IMR-90 (cell line): ENCODE data around the gene FLT1. TPM values are rescaled to one million over a fixed set of nuclear protein-coding genes. Genes with fewer than 3 reads are reported as not detected.

Experiments
- ATAC-seq: fragments of 200-7000 bp; cut with Tn5 transposase; 2 replicates; pipeline ENCODE4 v1.9.1; 2020; ENCODE audit warnings: low read depth, mild to moderate bottlenecking, moderate library complexity
- BruUV-seq: library from RNA; stranded (reverse); fragments of 400-500 nt; replicated peaks from 2 replicates; lab custom pipeline; 2021; lab: Mats Ljungman, UMichigan
- CTCF ChIA-PET: fragments of 300-600 bp; formaldehyde crosslinking; extraction: SDS; loops from one replicate; lab custom pipeline; 2021; ENCODE audit warnings: antibody characterized with exemption; lab: Yijun Ruan, JAX
- POLR2A ChIA-PET: fragments of 300-600 bp; sonication (Branson Sonifier 250); formaldehyde crosslinking; loops from one replicate; lab custom pipeline; 2022; ENCODE audit warnings: antibody characterized with exemption; ENCODE audit not compliant: unreplicated experiment; lab: Charles Lee
- DNase-seq: peaks from one replicate; pipeline ENCODE4 v3.0.0; 2013
- H2AFZ ChIP-seq: replicated peaks from 2 replicates; pipeline ENCODE3; 2013; ENCODE audit warnings: low read length, mild to moderate bottlenecking; ENCODE audit not compliant: poor library complexity
- H2AK5ac ChIP-seq: 2 replicates; pipeline ENCODE4 v1.6.1; 2013; ENCODE audit warnings: low read depth, low read length, inconsistent platforms
- H2AK9ac ChIP-seq: replicated peaks from 2 replicates; pipeline ENCODE3; 2013; ENCODE audit warnings: mild to moderate bottlenecking, low read depth, low read length, moderate library complexity; ENCODE audit not compliant: poor library complexity
- H2BK120ac ChIP-seq: 2 replicates; pipeline ENCODE4 v1.6.1; 2013; ENCODE audit warnings: low read depth, low read length, inconsistent platforms
- H2BK15ac ChIP-seq: 3 replicates; pipeline ENCODE4 v1.6.1; 2013; ENCODE audit warnings: low read depth, low read length, inconsistent platforms
- H2BK20ac ChIP-seq: 2 replicates; pipeline ENCODE4 v1.6.1; 2013; ENCODE audit warnings: low read depth, mild to moderate bottlenecking, inconsistent platforms, low read length, moderate library complexity
- H2BK5ac ChIP-seq: 2 replicates; pipeline ENCODE4 v1.6.1; 2013; ENCODE audit warnings: mild to moderate bottlenecking, low read depth, low read length, inconsistent platforms; ENCODE audit not compliant: poor library complexity, severe bottlenecking
- H3K14ac ChIP-seq: replicated peaks from 2 replicates; pipeline ENCODE4 v1.6.1; 2013; ENCODE audit warnings: low read depth, low read length, inconsistent platforms
- H3K18ac ChIP-seq: 2 replicates; pipeline ENCODE4 v1.6.1; 2013; ENCODE audit warnings: low read depth, low read length, control low read depth
- H3K23ac ChIP-seq: 2 replicates; pipeline ENCODE4 v1.6.1; 2013; ENCODE audit warnings: low read depth, low read length, inconsistent platforms
- H3K27ac ChIP-seq: 2 replicates; pipeline ENCODE4 v1.5.1; 2013; ENCODE audit warnings: mild to moderate bottlenecking, control low read depth, low read length; ENCODE audit not compliant: insufficient read depth
- H3K27me3 ChIP-seq: 2 replicates; pipeline ENCODE4 v1.6.1; 2013; ENCODE audit warnings: low read length; ENCODE audit not compliant: control insufficient read depth, insufficient read depth
- H3K36me3 ChIP-seq: 2 replicates; pipeline ENCODE4 v1.6.1; 2013; ENCODE audit warnings: low read length, mixed read lengths; ENCODE audit not compliant: control insufficient read depth, insufficient read depth
- H3K4ac ChIP-seq: 2 replicates; pipeline ENCODE4 v1.6.1; 2013; ENCODE audit warnings: low read depth, low read length, inconsistent platforms
- H3K4me1 ChIP-seq: 2 replicates; pipeline ENCODE4 v1.6.1; 2013; ENCODE audit warnings: low read length, mixed read lengths; ENCODE audit not compliant: control insufficient read depth, insufficient read depth
- H3K4me2 ChIP-seq: 2 replicates; pipeline ENCODE4 v1.6.1; 2013; ENCODE audit warnings: low read depth, mild to moderate bottlenecking, control low read depth, low read length, moderate library complexity
- H3K4me3 ChIP-seq: 2 replicates; pipeline ENCODE4 v1.5.1; 2013; ENCODE audit warnings: low read depth, mild to moderate bottlenecking, control low read depth, low read length, moderate library complexity; ENCODE audit not compliant: insufficient read depth
- H3K56ac ChIP-seq: 2 replicates; pipeline ENCODE4 v1.6.1; 2013; ENCODE audit warnings: low read length, inconsistent platforms; ENCODE audit not compliant: insufficient read depth; ENCODE audit errors: extremely low read depth
- H3K79me1 ChIP-seq, 2 experiments: 2 replicates each; pipeline ENCODE4 v1.6.1; 2013; ENCODE audit warnings: low read length in 2 of 2, inconsistent platforms in 1 of 2, low read depth in 1 of 2
- H3K9ac ChIP-seq: 2 replicates; pipeline ENCODE4 v1.6.1; 2013; ENCODE audit warnings: low read depth, low read length, control low read depth
- H3K9me1 ChIP-seq: 2 replicates; pipeline ENCODE4 v1.6.1; 2013; ENCODE audit warnings: low read length, inconsistent platforms; ENCODE audit not compliant: insufficient read depth
- H3K9me3 ChIP-seq: 2 replicates; pipeline ENCODE4 v1.6.1; 2013; ENCODE audit warnings: low read length; ENCODE audit not compliant: control insufficient read depth, insufficient read depth
- H4K20me1 ChIP-seq: 2 replicates; pipeline ENCODE4 v1.6.1; 2013; ENCODE audit warnings: low read length, inconsistent platforms; ENCODE audit not compliant: insufficient read depth
- H4K5ac ChIP-seq: 2 replicates; pipeline ENCODE4 v1.6.1; 2013; ENCODE audit warnings: mild to moderate bottlenecking, low read depth, low read length, control low read depth
- H4K8ac ChIP-seq, 2 experiments: 2 replicates each; pipeline ENCODE4 v1.6.1; 2013; ENCODE audit warnings: low read depth in 2 of 2, low read length in 2 of 2, control low read depth in 1 of 2, inconsistent platforms in 1 of 2
- H4K91ac ChIP-seq: 2 replicates; pipeline ENCODE4 v1.6.1; 2013; ENCODE audit warnings: low read depth, low read length, inconsistent platforms; ENCODE audit not compliant: insufficient read depth
- BHLHE40 ChIP-seq: fragments of 150-350 bp; IDR thresholded peaks from 2 replicates; pipeline ENCODE4 v1.6.1; 2016; ENCODE audit warnings: mild to moderate bottlenecking, low read depth, low read length
- CHD1 ChIP-seq: IDR thresholded peaks from 2 replicates; pipeline ENCODE4 v1.6.1; 2012; ENCODE audit warnings: low read depth, low read length, improper control_type of control experiment
- FOS ChIP-seq: fragments of 150-350 bp; IDR thresholded peaks from 2 replicates; pipeline ENCODE4 v1.6.1; 2016; ENCODE audit warnings: low read depth, low read length
- MAZ ChIP-seq: IDR thresholded peaks from 2 replicates; pipeline ENCODE4 v1.6.1; 2012; ENCODE audit warnings: low read depth, mild to moderate bottlenecking, low read length, improper control_type of control experiment, moderate library complexity, borderline replicate concordance
- POLR2A ChIP-seq: IDR thresholded peaks from 2 replicates; pipeline ENCODE4 v1.6.1; 2012; ENCODE audit warnings: mild to moderate bottlenecking, low read depth, low read length
- RAD21 ChIP-seq: IDR thresholded peaks from 2 replicates; pipeline ENCODE4 v1.6.1; 2012; ENCODE audit warnings: low read length, improper control_type of control experiment
- RCOR1 ChIP-seq: IDR thresholded peaks from 2 replicates; pipeline ENCODE4 v1.6.1; 2012; ENCODE audit warnings: mild to moderate bottlenecking, low read length, improper control_type of control experiment; ENCODE audit not compliant: insufficient replicate concordance
- SMC3 ChIP-seq: fragments of 150-350 bp; IDR thresholded peaks from 2 replicates; pipeline ENCODE4 v1.6.1; 2016; ENCODE audit warnings: low read depth, mild to moderate bottlenecking, antibody characterized with exemption, low read length, moderate library complexity
- WGBS, 2 experiments: methylation state at CpG; one replicate each; pipeline versions ENCODE4 v1.1.5 to v1.1.7; 2013; ENCODE audit warnings: missing lambda C conversion rate in 2 of 2; ENCODE audit not compliant: insufficient read length in 1 of 2; ENCODE audit errors: extremely low coverage in 2 of 2; 5-methylcytosine and 5-hydroxymethylcytosine counted together
- dilution Hi-C: fragments of 300-500 bp; cut with HindIII; formaldehyde crosslinking; loops from one replicate; pipeline ENCODE4 v1.14.3; 2018; ENCODE audit warnings: low sequenced_read_pairs; ENCODE audit not compliant: unreplicated experiment
- in situ Hi-C: fragments of 300-500 bp; cut with MboI; formaldehyde crosslinking; loops from 3 replicates; pipeline ENCODE4 v1.14.3; 2019; ENCODE audit warnings: low sequenced_read_pairs, inconsistent platforms, mixed read lengths
- intact Hi-C: fragments of 100-400 bp; cut with micrococcal nuclease; formaldehyde crosslinking; loops from 2 replicates; pipeline ENCODE4 v1.10.0; 2022
- polyA plus RNA-seq, 3 experiments: library from polyadenylated mRNA; depleted of rRNA; stranded (reverse); fragments of >200 nt; gene quantifications; 2 replicates each; pipeline ENCODE4 v1.2.3, GENCODE V29; 2012; ENCODE audit warnings: low replicate concordance in 1 of 3
- total RNA-seq: library from RNA; depleted of rRNA; stranded (reverse); fragments of >200 nt; gene quantifications from 2 replicates; pipeline ENCODE4 v1.2.3, GENCODE V29; 2012
- TF ChIP-seq, protein P1 (sequence below): fragments of 150-350 bp; IDR thresholded peaks from 2 replicates; pipeline ENCODE4 v1.6.1; 2016; ENCODE audit warnings: low read depth, mild to moderate bottlenecking, low read length, moderate library complexity, borderline replicate concordance

FLT1 gene
- total and polyA plus RNA-seq, 2 of the 4 experiments (the other 2 are of a cell fraction), result 4.5 to 10.4 TPM

DNA sequence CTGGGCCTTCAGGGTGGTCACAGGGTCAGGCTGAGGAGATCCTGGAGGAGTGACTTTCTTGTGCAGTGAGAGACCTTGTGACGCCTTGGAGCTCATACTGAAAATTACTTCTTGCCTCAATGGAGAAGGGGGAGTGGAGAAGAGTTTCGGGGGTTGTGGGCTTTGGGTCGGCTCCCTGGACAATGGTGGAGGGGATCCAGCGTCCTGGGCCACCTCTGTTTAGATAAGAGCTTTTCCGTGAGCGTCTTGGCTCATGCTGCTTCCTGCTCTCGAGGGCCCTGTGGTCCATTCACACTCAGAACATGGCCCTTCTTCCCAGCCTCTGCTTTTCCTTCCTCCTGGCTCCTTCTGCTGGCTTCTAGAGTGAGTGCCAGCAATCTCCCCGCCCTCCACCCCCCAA lies 81.9 kb downstream of the FLT1 start:
- intact Hi-C loops, result no loop called here
- Histone ChIP-seq H3K56ac (no peak overlapping the region), H3K4me3 (no peak overlapping the region), H2AK5ac (0 out of 2 replicates have a peak overlapping the region, but pooled peaks have one; percentile 16), H4K8ac (no peak overlapping the region; a peak in 1 of 4 replicates), H3K27me3 (no peaks in the 10 kb centered on the region), H3K36me3 (no peaks in the 10 kb centered on the region), H3K23ac (no peak overlapping the region), H4K20me1 (no peaks in the 10 kb centered on the region), H3K18ac (no peak overlapping the region), H4K5ac (no peak overlapping the region), H3K27ac (no peak overlapping the region), H2AK9ac (no peak overlapping the region), H3K14ac (no peak overlapping the region), H2AFZ (peak overlapping the region; percentile 47), H2BK120ac (no peak overlapping the region), H3K9me1 (0 out of 2 replicates have a peak, but pooled peaks cover 11% of the 10 kb centered on the region), H3K4me2 (no peak overlapping the region), H4K91ac (peak overlapping the region; percentile 48), H3K9me3 (no peaks in the 10 kb centered on the region), H3K79me1 (peaks cover 0 to 6% of the 10 kb centered on the region in 2 experiments; a peak in 1 of 4 replicates), H3K9ac (no peak overlapping the region), H2BK5ac (no peak overlapping the region), H2BK20ac (no peak overlapping the region), H3K4ac (peak overlapping the region; percentile 2; the same call in 1 of the 2 replicates), H3K4me1 (peaks cover 6% of the 10 kb centered on the region; the same call in 1 of the 2 replicates), H2BK15ac (no peak overlapping the region)
- no TSS peak for BruUV-seq
- no peak for ATAC-seq
- 50% methylated on average over 4 of the region's 8 CpGs; no CpG with 5 or more reads in 1 of the 2 experiments for WGBS, 2 experiments
- dilution Hi-C loops, result no loop called here
- ChIA-PET CTCF (no interaction called here), POLR2A (no interaction called here)
- in situ Hi-C loops, result no loop called here
- no peak for DNase-seq
- TF ChIP-seq SMC3 (no peak), POLR2A (no peak), MAZ (no peak), RCOR1 (no peak), BHLHE40 (no peak), FOS (no peak), RAD21 (no peak), CHD1 (no peak)
- TF ChIP-seq, protein P1, sequence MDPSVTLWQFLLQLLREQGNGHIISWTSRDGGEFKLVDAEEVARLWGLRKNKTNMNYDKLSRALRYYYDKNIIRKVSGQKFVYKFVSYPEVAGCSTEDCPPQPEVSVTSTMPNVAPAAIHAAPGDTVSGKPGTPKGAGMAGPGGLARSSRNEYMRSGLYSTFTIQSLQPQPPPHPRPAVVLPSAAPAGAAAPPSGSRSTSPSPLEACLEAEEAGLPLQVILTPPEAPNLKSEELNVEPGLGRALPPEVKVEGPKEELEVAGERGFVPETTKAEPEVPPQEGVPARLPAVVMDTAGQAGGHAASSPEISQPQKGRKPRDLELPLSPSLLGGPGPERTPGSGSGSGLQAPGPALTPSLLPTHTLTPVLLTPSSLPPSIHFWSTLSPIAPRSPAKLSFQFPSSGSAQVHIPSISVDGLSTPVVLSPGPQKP, result no peak
